NB4 (cell line): Measurements from ENCODE around the gene ZFAND3.

Source experiments
- CTCF ChIP-seq: IDR thresholded peaks from one replicate; pipeline ENCODE4 v1.5.1; 2012; ENCODE audit warnings: low read depth, low read length
- POLR2A ChIP-seq: IDR thresholded peaks from 2 replicates; pipeline ENCODE4 v1.6.1; 2011; ENCODE audit warnings: mild to moderate bottlenecking; ENCODE audit not compliant: insufficient read length; ENCODE audit errors: extremely low read depth

- TF ChIP-seq CTCF: no peak
- TF ChIP-seq POLR2A: no peak
These were observed 58.0 kb downstream of the ZFAND3 start for GRCh38 chr6:37877373-37878149.
